IMR-90 (cell line): ENCODE measurements around the gene BLTP3A. TPM values are rescaled to one million over a fixed set of nuclear protein-coding genes. Genes with fewer than 3 reads are reported as not detected.
A peak's percentile ranks its signal among the peaks of the same experiment; 100 is the strongest.

ENCODE experiments used
- ATAC-seq: fragments of 200-7000 bp; cut with Tn5 transposase; 2 replicates; pipeline ENCODE4 v1.9.1; 2020; ENCODE audit warnings: low read depth, mild to moderate bottlenecking, moderate library complexity
- BruUV-seq: library from RNA; stranded (reverse); fragments of 400-500 nt; replicated peaks from 2 replicates; lab custom pipeline; 2021; lab: Mats Ljungman, UMichigan
- CTCF ChIA-PET: fragments of 300-600 bp; formaldehyde crosslinking; extraction: SDS; loops from one replicate; lab custom pipeline; 2021; ENCODE audit warnings: antibody characterized with exemption; lab: Yijun Ruan, JAX
- POLR2A ChIA-PET: fragments of 300-600 bp; sonication (Branson Sonifier 250); formaldehyde crosslinking; loops from one replicate; lab custom pipeline; 2022; ENCODE audit warnings: antibody characterized with exemption; ENCODE audit not compliant: unreplicated experiment; lab: Charles Lee
- DNase-seq: peaks from one replicate; pipeline ENCODE4 v3.0.0; 2013
- H2AFZ ChIP-seq: replicated peaks from 2 replicates; pipeline ENCODE3; 2013; ENCODE audit warnings: low read length, mild to moderate bottlenecking; ENCODE audit not compliant: poor library complexity
- H2AK5ac ChIP-seq: 2 replicates; pipeline ENCODE4 v1.6.1; 2013; ENCODE audit warnings: low read depth, low read length, inconsistent platforms
- H2AK9ac ChIP-seq: replicated peaks from 2 replicates; pipeline ENCODE3; 2013; ENCODE audit warnings: mild to moderate bottlenecking, low read depth, low read length, moderate library complexity; ENCODE audit not compliant: poor library complexity
- H2BK120ac ChIP-seq: 2 replicates; pipeline ENCODE4 v1.6.1; 2013; ENCODE audit warnings: low read depth, low read length, inconsistent platforms
- H2BK15ac ChIP-seq: 3 replicates; pipeline ENCODE4 v1.6.1; 2013; ENCODE audit warnings: low read depth, low read length, inconsistent platforms
- H2BK20ac ChIP-seq: 2 replicates; pipeline ENCODE4 v1.6.1; 2013; ENCODE audit warnings: low read depth, mild to moderate bottlenecking, inconsistent platforms, low read length, moderate library complexity
- H2BK5ac ChIP-seq: 2 replicates; pipeline ENCODE4 v1.6.1; 2013; ENCODE audit warnings: mild to moderate bottlenecking, low read depth, low read length, inconsistent platforms; ENCODE audit not compliant: poor library complexity, severe bottlenecking
- H3K14ac ChIP-seq: replicated peaks from 2 replicates; pipeline ENCODE4 v1.6.1; 2013; ENCODE audit warnings: low read depth, low read length, inconsistent platforms
- H3K18ac ChIP-seq: 2 replicates; pipeline ENCODE4 v1.6.1; 2013; ENCODE audit warnings: low read depth, low read length, control low read depth
- H3K23ac ChIP-seq: 2 replicates; pipeline ENCODE4 v1.6.1; 2013; ENCODE audit warnings: low read depth, low read length, inconsistent platforms
- H3K27ac ChIP-seq: 2 replicates; pipeline ENCODE4 v1.5.1; 2013; ENCODE audit warnings: mild to moderate bottlenecking, control low read depth, low read length; ENCODE audit not compliant: insufficient read depth
- H3K27me3 ChIP-seq: 2 replicates; pipeline ENCODE4 v1.6.1; 2013; ENCODE audit warnings: low read length; ENCODE audit not compliant: control insufficient read depth, insufficient read depth
- H3K36me3 ChIP-seq: 2 replicates; pipeline ENCODE4 v1.6.1; 2013; ENCODE audit warnings: low read length, mixed read lengths; ENCODE audit not compliant: control insufficient read depth, insufficient read depth
- H3K4ac ChIP-seq: 2 replicates; pipeline ENCODE4 v1.6.1; 2013; ENCODE audit warnings: low read depth, low read length, inconsistent platforms
- H3K4me1 ChIP-seq: 2 replicates; pipeline ENCODE4 v1.6.1; 2013; ENCODE audit warnings: low read length, mixed read lengths; ENCODE audit not compliant: control insufficient read depth, insufficient read depth
- H3K4me2 ChIP-seq: 2 replicates; pipeline ENCODE4 v1.6.1; 2013; ENCODE audit warnings: low read depth, mild to moderate bottlenecking, control low read depth, low read length, moderate library complexity
- H3K4me3 ChIP-seq: 2 replicates; pipeline ENCODE4 v1.5.1; 2013; ENCODE audit warnings: low read depth, mild to moderate bottlenecking, control low read depth, low read length, moderate library complexity; ENCODE audit not compliant: insufficient read depth
- H3K56ac ChIP-seq: 2 replicates; pipeline ENCODE4 v1.6.1; 2013; ENCODE audit warnings: low read length, inconsistent platforms; ENCODE audit not compliant: insufficient read depth; ENCODE audit errors: extremely low read depth
- H3K79me1 ChIP-seq, 2 experiments: 2 replicates each; pipeline ENCODE4 v1.6.1; 2013; ENCODE audit warnings: low read length in 2 of 2, inconsistent platforms in 1 of 2, low read depth in 1 of 2
- H3K9ac ChIP-seq: 2 replicates; pipeline ENCODE4 v1.6.1; 2013; ENCODE audit warnings: low read depth, low read length, control low read depth
- H3K9me1 ChIP-seq: 2 replicates; pipeline ENCODE4 v1.6.1; 2013; ENCODE audit warnings: low read length, inconsistent platforms; ENCODE audit not compliant: insufficient read depth
- H3K9me3 ChIP-seq: 2 replicates; pipeline ENCODE4 v1.6.1; 2013; ENCODE audit warnings: low read length; ENCODE audit not compliant: control insufficient read depth, insufficient read depth
- H4K20me1 ChIP-seq: 2 replicates; pipeline ENCODE4 v1.6.1; 2013; ENCODE audit warnings: low read length, inconsistent platforms; ENCODE audit not compliant: insufficient read depth
- H4K5ac ChIP-seq: 2 replicates; pipeline ENCODE4 v1.6.1; 2013; ENCODE audit warnings: mild to moderate bottlenecking, low read depth, low read length, control low read depth
- H4K8ac ChIP-seq, 2 experiments: 2 replicates each; pipeline ENCODE4 v1.6.1; 2013; ENCODE audit warnings: low read depth in 2 of 2, low read length in 2 of 2, control low read depth in 1 of 2, inconsistent platforms in 1 of 2
- H4K91ac ChIP-seq: 2 replicates; pipeline ENCODE4 v1.6.1; 2013; ENCODE audit warnings: low read depth, low read length, inconsistent platforms; ENCODE audit not compliant: insufficient read depth
- CEBPB ChIP-seq: IDR thresholded peaks from 2 replicates; pipeline ENCODE4 v1.6.1; 2012; ENCODE audit warnings: low read depth, low read length, improper control_type of control experiment
- FOS ChIP-seq: fragments of 150-350 bp; IDR thresholded peaks from 2 replicates; pipeline ENCODE4 v1.6.1; 2016; ENCODE audit warnings: low read depth, low read length
- MAFK ChIP-seq: IDR thresholded peaks from 2 replicates; pipeline ENCODE4 v1.6.1; 2012; ENCODE audit warnings: low read depth, low read length, improper control_type of control experiment
- RAD21 ChIP-seq: IDR thresholded peaks from 2 replicates; pipeline ENCODE4 v1.6.1; 2012; ENCODE audit warnings: low read length, improper control_type of control experiment
- SMC3 ChIP-seq: fragments of 150-350 bp; IDR thresholded peaks from 2 replicates; pipeline ENCODE4 v1.6.1; 2016; ENCODE audit warnings: low read depth, mild to moderate bottlenecking, antibody characterized with exemption, low read length, moderate library complexity
- WGBS, 2 experiments: methylation state at CpG; one replicate each; pipeline versions ENCODE4 v1.1.5 to v1.1.7; 2013; ENCODE audit warnings: missing lambda C conversion rate in 2 of 2; ENCODE audit not compliant: insufficient read length in 1 of 2; ENCODE audit errors: extremely low coverage in 2 of 2; 5-methylcytosine and 5-hydroxymethylcytosine counted together
- dilution Hi-C: fragments of 300-500 bp; cut with HindIII; formaldehyde crosslinking; loops from one replicate; pipeline ENCODE4 v1.14.3; 2018; ENCODE audit warnings: low sequenced_read_pairs; ENCODE audit not compliant: unreplicated experiment
- in situ Hi-C: fragments of 300-500 bp; cut with MboI; formaldehyde crosslinking; loops from 3 replicates; pipeline ENCODE4 v1.14.3; 2019; ENCODE audit warnings: low sequenced_read_pairs, inconsistent platforms, mixed read lengths
- intact Hi-C: fragments of 100-400 bp; cut with micrococcal nuclease; formaldehyde crosslinking; loops from 2 replicates; pipeline ENCODE4 v1.10.0; 2022
- polyA plus RNA-seq, 3 experiments: library from polyadenylated mRNA; depleted of rRNA; stranded (reverse); fragments of >200 nt; gene quantifications; 2 replicates each; pipeline ENCODE4 v1.2.3, GENCODE V29; 2012; ENCODE audit warnings: low replicate concordance in 1 of 3
- total RNA-seq: library from RNA; depleted of rRNA; stranded (reverse); fragments of >200 nt; gene quantifications from 2 replicates; pipeline ENCODE4 v1.2.3, GENCODE V29; 2012

The BLTP3A gene
- total and polyA plus RNA-seq, 2 of the 4 experiments (the other 2 are of a cell fraction): 3.0 to 4.7 TPM

GRCh38 chr6:34771727-34772126 lies 20.2 kb upstream of the BLTP3A start:
- dilution Hi-C loops: no loop called here
- H3K9me3 ChIP-seq: no peaks in the 10 kb centered on the region
- ATAC-seq: peak; percentile 99

More at GRCh38 chr6:34771727-34772126, 20.2 kb upstream of the BLTP3A start:
- Histone ChIP-seq H4K20me1 (no peaks in the 10 kb centered on the region; the same call in 1 of the 2 replicates), H3K4me1 (no peaks in the 10 kb centered on the region), H3K27me3 (no peaks in the 10 kb centered on the region), H2AFZ (no peak overlapping the region), H3K27ac (no peak overlapping the region), H4K91ac (no peak overlapping the region), H2AK5ac (no peak overlapping the region), H3K4ac (no peak overlapping the region), H4K5ac (no peak overlapping the region), H4K8ac (no peak overlapping the region), H3K79me1 (peaks cover 15 to 22% of the 10 kb centered on the region in 2 experiments), H3K23ac (no peak overlapping the region), H2AK9ac (no peak overlapping the region), H3K9me1 (no peaks in the 10 kb centered on the region), H3K36me3 (peaks cover 30% of the 10 kb centered on the region), H3K4me3 (no peak overlapping the region), H3K4me2 (no peak overlapping the region), H3K18ac (no peak overlapping the region), H3K56ac (no peak overlapping the region), H2BK120ac (no peak overlapping the region), H3K14ac (no peak overlapping the region), H2BK15ac (no peak overlapping the region; the same call in 2 of the 3 replicates), H3K9ac (no peak overlapping the region), H2BK5ac (peak overlapping the region; percentile 21), H2BK20ac (0 out of 2 replicates have a peak overlapping the region, but pooled peaks have one; percentile 27)
- intact Hi-C loops: no loop called here
- no TSS peak for BruUV-seq
- TF ChIP-seq SMC3: no peak
- no peak for TF ChIP-seq CEBPB
- TF ChIP-seq FOS: no peak
- peak; percentile 15; the same call in 1 of the 2 replicates for TF ChIP-seq RAD21
- peak; percentile 7; the same call in 1 of the 2 replicates for TF ChIP-seq MAFK
- POLR2A ChIA-PET: no interaction called here
- 100% methylated on average over 1 of the region's 1 CpG; no CpG with 5 or more reads in 1 of the 2 experiments for WGBS, 2 experiments
- CTCF ChIA-PET: interaction anchor here (0.6 kb wide), 1 partner anchor 31 kb away, joined by 5 read pairs; no protein-coding TSS in a partner anchor
- DNase-seq: peak; percentile 83
- in situ Hi-C loops: no loop called here
